ENCODE results near the gene PIP4K2C.

GRCh38 chr12:57582440-57582839 lies 8.6 kb upstream of the PIP4K2C start:
- TF ChIP-seq TAF1 (IDR thresholded peaks at IDR 0.05; ENCODE audit: borderline replicate concordance, low read depth, low read length) (no peak), POLR2AphosphoS5 (IDR thresholded peaks at IDR 0.05; ENCODE audit: low read depth, low read length) (no peak), POLR2A (IDR thresholded peaks at IDR 0.05; ENCODE audit: low read depth, low read length) (no peak)

All from GM12892 (cell line).